HepG2 (cell line): ENCODE results near the gene MYL6. TPM values are rescaled to one million over a fixed set of nuclear protein-coding genes. Genes with fewer than 3 reads are reported as not detected.
A peak's percentile ranks its signal among the peaks of the same experiment; 100 is the strongest.

Experiments
- CEBPZ ChIP-seq: IDR thresholded peaks from 2 replicates; pipeline ENCODE4 v1.6.1; 2012; ENCODE audit warnings: low read length, improper control_type of control experiment
- ETV5 ChIP-seq: IDR thresholded peaks from 2 replicates; pipeline ENCODE4 v1.6.1; 2018; ENCODE audit warnings: missing biosample characterization, missing genetic modification reagents, inconsistent platforms, borderline replicate concordance
- GTF3A ChIP-seq: sonication (generic); formaldehyde crosslinking; conservative IDR thresholded peaks from 2 replicates; pipeline ENCODE4 v1.4.0; 2020; ENCODE audit warnings: mild to moderate bottlenecking, missing genetic modification reagents
- HNRNPL ChIP-seq: fragments of 200-400 bp; formaldehyde crosslinking; IDR thresholded peaks from 2 replicates; pipeline ENCODE4 v1.6.1; 2017; ENCODE audit warnings: mild to moderate bottlenecking, low read depth, low read length
- NR0B2 ChIP-seq: sonication (generic); formaldehyde crosslinking; IDR thresholded peaks from 2 replicates; pipeline ENCODE4 v1.4.0; 2020; ENCODE audit warnings: mild to moderate bottlenecking, missing genetic modification reagents
- NR2F6 ChIP-seq, 2 experiments: IDR thresholded peaks; 2 replicates each; pipeline ENCODE4 v1.6.1; 2016; ENCODE audit warnings: antibody characterized with exemption in 1 of 2, mild to moderate bottlenecking in 1 of 2
- POGK ChIP-seq: sonication (generic); formaldehyde crosslinking; conservative IDR thresholded peaks from 2 replicates; pipeline ENCODE4 v1.8.0; 2022; ENCODE audit warnings: mild to moderate bottlenecking, moderate library complexity, missing genetic modification reagents
- POGZ ChIP-seq: sonication (generic); formaldehyde crosslinking; IDR thresholded peaks from 2 replicates; pipeline ENCODE4 v1.4.0; 2020; ENCODE audit warnings: mild to moderate bottlenecking, missing genetic modification reagents
- PTBP1 ChIP-seq: fragments of 200-400 bp; formaldehyde crosslinking; IDR thresholded peaks from 2 replicates; pipeline ENCODE4 v1.6.1; 2018; ENCODE audit warnings: low read length, low read depth; ENCODE audit not compliant: poor library complexity, severe bottlenecking
- RARG ChIP-seq: sonication (generic); formaldehyde crosslinking; IDR thresholded peaks from 2 replicates; pipeline ENCODE4 v1.4.0; 2020; ENCODE audit warnings: low read depth, mild to moderate bottlenecking, missing genetic modification reagents
- SMARCE1 ChIP-seq: fragments of 450-650 bp; IDR thresholded peaks from 2 replicates; pipeline ENCODE4 v1.6.1; 2017; ENCODE audit warnings: borderline replicate concordance
- TCF7 ChIP-seq: sonication (generic); IDR thresholded peaks from 2 replicates; pipeline ENCODE4 v1.6.1; 2016; ENCODE audit warnings: antibody characterized with exemption, low read depth
- ZHX2 ChIP-seq, 2 experiments: sonication (generic) in 1 of 2; formaldehyde crosslinking in 1 of 2; IDR thresholded peaks; 2 replicates each; pipeline versions ENCODE4 v1.6.1 to v1.9.0; 2014 to 2022; ENCODE audit warnings: antibody characterized with exemption in 1 of 2, borderline replicate concordance in 1 of 2, inconsistent platforms in 1 of 2, low read depth in 1 of 2, missing genetic modification reagents in 1 of 2
- ZNF143 ChIP-seq: sonication (generic); formaldehyde crosslinking; IDR thresholded peaks from 2 replicates; pipeline ENCODE4 v1.4.0; 2020; ENCODE audit warnings: missing genetic modification reagents
- ZNF207 ChIP-seq: fragments of 450-650 bp; IDR thresholded peaks from 2 replicates; pipeline ENCODE4 v1.6.1; 2016; ENCODE audit warnings: antibody characterized with exemption, borderline replicate concordance
- polyA plus RNA-seq, 8 experiments: library from polyadenylated mRNA; depleted of rRNA in 3 of 8; stranded (reverse) in 7 of 8; unstranded in 1 of 8; fragments of >200 nt; fragmentation: Illumina TruSeq in 4 of 8; extraction: Trizol in 4 of 8; gene quantifications; 2 replicates each; pipeline versions ENCODE4 v1.2.1 to v1.2.3, GENCODE V29; 2011 to 2016; ENCODE audit warnings: low read depth in 4 of 8, missing spikeins in 1 of 8, mixed read lengths in 1 of 8; ENCODE audit not compliant: insufficient read depth in 1 of 8
- total RNA-seq, 5 experiments: library from RNA; depleted of rRNA; stranded (reverse); fragments of >200 nt; fragmentation: Illumina TruSeq; extraction: Trizol; gene quantifications; 2 replicates each; pipeline ENCODE4 v1.2.3, GENCODE V29; 2016; ENCODE audit warnings: low read depth in 1 of 5

MYL6 gene
- total and polyA plus RNA-seq, 2 of the 13 experiments (the other 11 are each of a cell fraction or from before 2014, with no cell fraction given): 1,127 to 1,192 TPM

- no peak for TF ChIP-seq GTF3A (CRISPR knock-in tag)
- no peak for TF ChIP-seq RARG (CRISPR knock-in tag)
- TF ChIP-seq POGK (CRISPR knock-in tag): no peak
- 0 out of 2 replicates have a peak, but pooled peaks have one; percentile 70 for TF ChIP-seq HNRNPL
- TF ChIP-seq ZHX2 (IDR thresholded peaks at IDR 0.05; ENCODE audit: low read depth): no peak
- 0 out of 2 replicates have a peak, but pooled peaks have one; percentile 12 for TF ChIP-seq ZHX2 (CRISPR knock-in tag; IDR thresholded peaks at IDR 0.05; ENCODE audit: borderline replicate concordance)
- no peak for TF ChIP-seq PTBP1
- no peak for TF ChIP-seq CEBPZ
- TF ChIP-seq NR0B2 (CRISPR knock-in tag): no peak
- no peak for TF ChIP-seq SMARCE1
- no peak for TF ChIP-seq TCF7
- TF ChIP-seq NR2F6 (IDR thresholded peaks at IDR 0.05): no peak
- no peak for TF ChIP-seq NR2F6 (CRISPR knock-in tag; IDR thresholded peaks at IDR 0.05)
- TF ChIP-seq POGZ (CRISPR knock-in tag): no peak
- TF ChIP-seq ETV5 (CRISPR knock-in tag): peak; percentile 25; the same call in 1 of the 2 replicates
- no peak for TF ChIP-seq ZNF143 (CRISPR knock-in tag)
- no peak for TF ChIP-seq ZNF207
Observed at GRCh38 chr12:56127888-56128669, 30.1 kb upstream of the MYL6 start, which contains the start of gene ESYT1 (continued).
